PC-3 (cell line): ENCODE data around the gene NLRX1. TPM values are rescaled to one million over a fixed set of nuclear protein-coding genes. Genes with fewer than 3 reads are reported as not detected.

Source experiments
- ATAC-seq: fragments of 200-7000 bp; cut with Tn5 transposase; 2 replicates; pipeline ENCODE4 v1.9.1; 2020; ENCODE audit warnings: mild to moderate bottlenecking, moderate library complexity
- BruUV-seq: library from RNA; stranded (reverse); fragments of 400-500 nt; replicated peaks from 2 replicates; lab custom pipeline; 2021; lab: Mats Ljungman, UMichigan
- CTCF ChIA-PET: fragments of 300-600 bp; sonication (Branson Sonifier 250); formaldehyde crosslinking; loops from one replicate; lab custom pipeline; 2022; ENCODE audit warnings: antibody characterized with exemption; lab: Charles Lee
- POLR2A ChIA-PET: fragments of 300-600 bp; sonication (Branson Sonifier 250); formaldehyde crosslinking; loops from one replicate; lab custom pipeline; 2022; ENCODE audit warnings: antibody characterized with exemption; ENCODE audit not compliant: unreplicated experiment; lab: Charles Lee
- DNase-seq: peaks from one replicate; pipeline ENCODE4 v3.0.0-alpha.2; 2015
- H2AFZ ChIP-seq: fragments of 300-600 bp; sonication (generic); 2 replicates; pipeline ENCODE4 v1.6.0; 2016; ENCODE audit warnings: antibody characterized with exemption, low read length
- H3F3A ChIP-seq: fragments of 300-600 bp; sonication (generic); one replicate; pipeline ENCODE4 v1.6.0; 2017; ENCODE audit warnings: antibody characterized with exemption, low read length, control low read depth, mild to moderate bottlenecking; ENCODE audit not compliant: unreplicated experiment
- H3K27ac ChIP-seq: fragments of 300-600 bp; sonication (generic); 2 replicates; pipeline ENCODE4 v1.5.1; 2016; ENCODE audit warnings: mild to moderate bottlenecking, low read length
- H3K27me3 ChIP-seq: fragments of 300-600 bp; sonication (generic); 2 replicates; pipeline ENCODE4 v1.6.1; 2016; ENCODE audit warnings: low read length, mixed read lengths
- H3K36me3 ChIP-seq: fragments of 300-600 bp; sonication (generic); 2 replicates; pipeline ENCODE4 v1.6.1; 2016; ENCODE audit warnings: low read depth, mixed run types, low read length, mixed read lengths
- H3K4me1 ChIP-seq: fragments of 300-600 bp; sonication (generic); 2 replicates; pipeline ENCODE4 v1.5.1; 2016; ENCODE audit warnings: low read length; ENCODE audit not compliant: insufficient read depth
- H3K4me2 ChIP-seq: fragments of 300-600 bp; sonication (generic); 2 replicates; pipeline ENCODE4 v1.6.0; 2016; ENCODE audit warnings: low read length
- H3K4me3 ChIP-seq: fragments of 300-600 bp; sonication (generic); 2 replicates; pipeline ENCODE4 v1.5.1; 2016; ENCODE audit warnings: mild to moderate bottlenecking, low read length, mixed read lengths
- H3K79me2 ChIP-seq: fragments of 300-600 bp; sonication (generic); 2 replicates; pipeline ENCODE4 v1.6.1; 2017; ENCODE audit warnings: low read length, mixed read lengths
- H3K9ac ChIP-seq: fragments of 300-600 bp; sonication (generic); 2 replicates; pipeline ENCODE4 v1.6.0; 2016; ENCODE audit warnings: mild to moderate bottlenecking, low read length
- H3K9me2 ChIP-seq: fragments of 300-600 bp; sonication (generic); replicated peaks from 2 replicates; pipeline ENCODE4 v1.6.1; 2016; ENCODE audit warnings: mixed run types, low read length, mixed read lengths
- H3K9me3 ChIP-seq: fragments of 300-600 bp; sonication (generic); 2 replicates; pipeline ENCODE4 v1.6.1; 2016; ENCODE audit warnings: low read length, mixed read lengths
- H4K20me1 ChIP-seq: fragments of 300-600 bp; sonication (generic); 2 replicates; pipeline ENCODE4 v1.6.1; 2016; ENCODE audit warnings: low read length, mixed read lengths
- CTCF ChIP-seq: fragments of 300-600 bp; sonication (generic); conservative IDR thresholded peaks from 2 replicates; pipeline ENCODE4 v1.5.1; 2017; ENCODE audit warnings: antibody characterized with exemption, low read depth, mild to moderate bottlenecking, low read length
- EZH2 ChIP-seq: fragments of 300-600 bp; sonication (generic); IDR thresholded peaks from one replicate; pipeline ENCODE4 v1.6.1; 2017; ENCODE audit warnings: antibody characterized with exemption, mild to moderate bottlenecking, low read length; ENCODE audit not compliant: unreplicated experiment
- EZH2phosphoT487 ChIP-seq: fragments of 300-600 bp; sonication (generic); IDR thresholded peaks from 2 replicates; pipeline ENCODE4 v1.6.1; 2018; ENCODE audit warnings: mild to moderate bottlenecking, antibody characterized with exemption, low read length, borderline replicate concordance
- intact Hi-C: fragments of 100-400 bp; cut with micrococcal nuclease; formaldehyde crosslinking; loops from 2 replicates; pipeline ENCODE4 v1.9.0; 2023
- total RNA-seq: library from RNA; depleted of rRNA; stranded (reverse); fragments of >200 nt; gene quantifications from 2 replicates; pipeline ENCODE4 v1.2.3, GENCODE V29; 2014; rRNA removed

Gene NLRX1
- total RNA-seq, 1 experiment from 2014 or later: 17.2 TPM

- H3K9me3 ChIP-seq: no peaks in the 10 kb centered on the region
- TF ChIP-seq CTCF (no peak), EZH2 (no peak), EZH2phosphoT487 (no peak)
- H4K20me1 ChIP-seq: no peaks in the 10 kb centered on the region
- intact Hi-C loops: no loop called here
- H3K4me3 ChIP-seq: no peak overlapping the region
- DNase-seq: peak; percentile 17
- no peak overlapping the region for H3K9ac ChIP-seq
- no peak for ATAC-seq
- H3K9me2 ChIP-seq: no peaks in the 10 kb centered on the region
- peaks cover 14% of the 10 kb centered on the region; the same call in 1 of the 2 replicates for H3K36me3 ChIP-seq
- H3K79me2 ChIP-seq: peaks cover 50% of the 10 kb centered on the region
- no peaks in the 10 kb centered on the region for H3K27me3 ChIP-seq
- ChIA-PET CTCF (no interaction called here), POLR2A (interaction anchor here (0.6 kb wide), 1 partner anchor 23 kb away, joined by 4 read pairs; no protein-coding TSS in a partner anchor)
- H3K27ac ChIP-seq: no peak overlapping the region
- BruUV-seq: no TSS peak
- H3K4me1 ChIP-seq: peaks cover 9% of the 10 kb centered on the region; the same call in 1 of the 2 replicates
- H3F3A ChIP-seq: no peaks in the 10 kb centered on the region
- H2AFZ ChIP-seq: no peak overlapping the region
- no peak overlapping the region for H3K4me2 ChIP-seq
These were observed 61.2 kb downstream of the NLRX1 start for GRCh38 chr11:119229741-119230140.

Other genes starting within 250 kb of the NLRX1 start
- gene BCL9L, start 242.8 kb upstream of the NLRX1 start, total RNA-seq: 49.7 and 68.2 TPM in 2 replicates
- 0.44 TPM in 1 of 2 replicates, not detected in the other for gene UPK2, start 212.4 kb upstream of the NLRX1 start, total RNA-seq
- not detected in 2 replicates for gene FOXR1, start 197.0 kb upstream of the NLRX1 start, total RNA-seq
- gene CENATAC, start 170.6 kb upstream of the NLRX1 start, total RNA-seq: 83.5 and 88.0 TPM in 2 replicates
- 813 and 931 TPM in 2 replicates for gene RPS25, start 150.4 kb upstream of the NLRX1 start, total RNA-seq
- gene TRAPPC4, start 150.0 kb upstream of the NLRX1 start, total RNA-seq: 129 and 150 TPM in 2 replicates
- 31.4 and 35.4 TPM in 2 replicates for gene SLC37A4, start 137.8 kb upstream of the NLRX1 start, total RNA-seq
- 168 and 208 TPM in 2 replicates for gene HYOU1, start 111.5 kb upstream of the NLRX1 start, total RNA-seq
- gene VPS11, start 100.9 kb upstream of the NLRX1 start, total RNA-seq: 48.3 and 48.7 TPM in 2 replicates
- gene HMBS, start 83.8 kb upstream of the NLRX1 start, total RNA-seq: 9.3 and 22.5 TPM in 2 replicates
- gene DPAGT1, start 66.9 kb upstream of the NLRX1 start, total RNA-seq: 68.0 and 82.4 TPM in 2 replicates
- 16.8 and 17.2 TPM in 2 replicates for gene C2CD2L, start 61.4 kb upstream of the NLRX1 start, total RNA-seq
- 14.7 and 24.7 TPM in 2 replicates for gene HINFP, start 47.1 kb upstream of the NLRX1 start, total RNA-seq
- gene ABCG4, start 19.7 kb upstream of the NLRX1 start, total RNA-seq: 0.15 and 0.63 TPM in 2 replicates
- gene NHERF4, start 16.8 kb downstream of the NLRX1 start, total RNA-seq: 0.87 TPM in 1 of 2 replicates, not detected in the other
- 11.4 and 15.3 TPM in 2 replicates for gene CBL, start 37.6 kb downstream of the NLRX1 start, total RNA-seq
- 124 and 162 TPM in 2 replicates for gene MCAM, start 148.4 kb downstream of the NLRX1 start, total RNA-seq
- gene RNF26, start 165.8 kb downstream of the NLRX1 start, total RNA-seq: 22.9 and 34.5 TPM in 2 replicates
- gene C1QTNF5, start 172.2 kb downstream of the NLRX1 start, total RNA-seq: 2.0 and 2.6 TPM in 2 replicates
- gene MFRP, start 178.0 kb downstream of the NLRX1 start, total RNA-seq: not detected in 2 replicates
- gene USP2, start 213.0 kb downstream of the NLRX1 start, total RNA-seq: 0.92 and 1.8 TPM in 2 replicates